GM21619 (cell line): ENCODE measurements around the gene PIK3R5.

ENCODE experiments used
- ATAC-seq: cut with Tn5 transposase; IDR thresholded peaks from one replicate; pipeline ENCODE4 v1.9.1; 2021; ENCODE audit not compliant: unreplicated experiment

The PIK3R5 gene

DNA sequence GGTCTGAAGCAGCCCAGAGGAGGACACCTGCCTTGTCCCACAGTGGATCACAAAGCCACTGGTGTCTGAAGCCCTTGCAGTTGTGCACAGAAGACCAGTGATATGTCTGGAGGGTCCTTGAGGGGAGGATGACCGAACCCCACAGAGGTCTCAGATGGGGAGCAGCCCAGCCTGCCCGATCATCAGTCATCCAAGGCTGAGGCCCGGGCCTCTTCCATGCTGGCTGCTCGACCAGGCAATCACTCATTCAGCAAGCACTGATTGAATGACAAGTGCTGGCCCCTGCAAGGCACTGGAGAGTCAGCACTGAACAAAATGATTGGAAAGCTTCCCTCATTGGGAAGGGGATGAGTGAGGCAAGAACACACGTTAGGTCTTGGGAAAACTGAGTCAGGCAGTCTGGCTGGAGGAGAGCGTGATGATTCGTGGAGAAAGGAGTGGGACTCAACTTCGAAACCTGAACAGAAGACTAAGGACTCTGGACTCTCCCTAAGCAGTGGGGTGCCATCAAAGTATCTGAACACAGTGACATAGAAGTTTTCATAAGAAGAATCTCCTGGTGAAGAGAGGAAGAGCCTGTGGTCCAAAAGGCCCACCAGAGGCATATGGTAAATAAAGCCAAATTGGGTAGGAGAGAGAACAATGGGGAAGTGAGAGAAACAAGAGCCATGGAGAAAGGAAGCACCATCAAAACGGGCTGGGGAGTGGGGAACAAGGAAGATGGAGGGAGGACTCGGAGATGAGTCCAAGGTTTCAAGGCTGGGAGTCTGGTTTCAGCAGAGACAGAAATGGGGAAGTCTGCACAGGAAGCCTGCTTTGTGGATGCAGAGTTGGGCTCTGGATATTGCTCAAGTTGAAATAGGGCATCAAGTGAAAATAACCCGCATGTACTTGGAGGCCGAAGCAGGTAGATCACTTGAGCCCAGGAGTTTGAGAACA is 10.2 kb downstream of the PIK3R5 start:
- no peak for ATAC-seq

DNA sequence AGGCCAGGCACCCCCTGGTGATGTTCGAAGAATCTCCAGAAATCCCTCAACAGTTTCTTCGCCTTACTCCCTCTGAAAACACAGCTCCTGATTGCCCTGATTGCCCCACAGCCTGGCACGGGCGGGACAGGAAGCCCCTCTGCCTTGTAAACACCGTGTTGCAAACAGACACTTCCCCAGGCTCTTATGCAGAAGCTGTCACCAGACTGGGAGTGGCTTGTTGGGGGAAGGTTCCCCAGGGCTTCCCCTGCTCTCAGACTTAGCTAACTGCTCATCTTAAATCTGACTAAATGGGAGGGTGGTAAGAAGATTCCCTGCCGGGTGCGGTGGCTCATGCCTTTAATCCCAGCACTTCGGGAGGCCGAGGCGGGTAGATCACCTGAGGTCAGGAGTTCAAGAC is 11.2 kb downstream of the PIK3R5 start:
- ATAC-seq, result no peak

DNA sequence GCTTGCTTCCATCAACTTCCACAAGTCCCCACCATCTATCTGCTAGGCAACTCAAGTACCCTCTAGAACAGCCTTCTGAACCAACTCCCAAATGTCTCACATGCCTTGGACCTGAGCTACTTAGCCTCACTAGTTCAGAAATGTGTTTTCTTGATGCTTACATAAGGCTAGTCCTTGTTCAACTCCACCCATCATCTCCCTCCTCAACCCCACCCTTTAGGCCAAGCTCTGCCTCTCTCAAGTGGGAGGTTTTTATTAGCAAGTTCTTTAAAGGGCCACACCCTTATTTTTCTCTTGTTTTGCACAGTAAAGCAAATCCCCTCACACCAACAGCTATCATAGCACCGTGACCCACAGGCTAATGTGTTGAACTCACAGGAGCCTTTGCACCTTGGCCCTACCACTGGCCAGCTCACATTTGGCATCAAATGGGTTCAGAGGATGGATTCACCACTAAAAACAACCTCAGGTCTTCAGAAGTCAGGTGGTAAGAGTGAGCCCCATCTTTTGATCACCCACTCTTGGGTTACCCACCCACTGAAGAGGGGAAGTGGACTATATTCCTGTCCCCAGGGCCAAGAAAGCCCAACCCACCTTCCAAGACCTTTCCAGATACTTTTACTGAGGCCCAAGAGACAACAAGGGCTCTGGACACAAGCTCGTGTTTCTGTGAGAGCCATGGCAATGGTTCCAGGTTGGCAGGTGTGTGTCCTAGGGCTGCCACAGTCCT is 12.2 kb downstream of the PIK3R5 start:
- no peak for ATAC-seq

DNA sequence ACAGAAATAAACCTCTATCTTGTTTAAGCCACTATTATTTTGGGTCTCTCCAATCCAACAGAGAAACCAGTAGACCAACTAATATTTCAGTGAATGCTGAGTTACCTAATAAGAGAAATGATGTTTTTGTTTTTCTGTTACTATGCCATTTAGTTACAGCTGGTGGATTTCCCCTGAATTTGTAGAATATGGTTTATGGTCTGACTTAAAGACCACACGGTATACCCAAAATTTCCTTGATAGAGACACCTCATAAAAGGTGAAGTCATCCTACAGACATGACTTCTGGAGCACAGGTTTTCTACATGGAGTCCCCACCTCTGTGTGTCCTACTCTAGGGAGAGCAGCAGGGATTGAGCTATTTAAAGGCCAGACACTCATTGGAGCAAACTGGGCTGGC is 13.3 kb downstream of the PIK3R5 start:
- ATAC-seq, result no peak

DNA sequence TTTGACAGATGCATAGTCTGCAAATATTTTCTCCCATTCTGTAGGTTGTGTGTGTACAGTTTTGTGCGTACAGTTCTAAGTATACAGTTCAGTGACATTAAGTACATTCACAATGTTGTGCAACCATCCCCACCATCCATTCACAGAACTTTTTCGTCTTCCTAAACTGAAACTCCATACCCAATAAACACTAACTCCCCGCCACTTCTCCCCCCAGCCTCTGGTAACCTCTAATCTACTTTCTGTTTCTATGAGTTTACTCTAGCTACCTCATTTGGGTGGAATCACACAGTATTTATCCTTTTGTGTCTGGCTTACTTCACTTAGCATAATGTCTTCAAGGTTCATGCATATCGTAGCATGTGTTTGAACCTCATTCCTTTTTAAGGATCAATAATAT is 14.3 kb downstream of the PIK3R5 start:
- ATAC-seq, result no peak

DNA sequence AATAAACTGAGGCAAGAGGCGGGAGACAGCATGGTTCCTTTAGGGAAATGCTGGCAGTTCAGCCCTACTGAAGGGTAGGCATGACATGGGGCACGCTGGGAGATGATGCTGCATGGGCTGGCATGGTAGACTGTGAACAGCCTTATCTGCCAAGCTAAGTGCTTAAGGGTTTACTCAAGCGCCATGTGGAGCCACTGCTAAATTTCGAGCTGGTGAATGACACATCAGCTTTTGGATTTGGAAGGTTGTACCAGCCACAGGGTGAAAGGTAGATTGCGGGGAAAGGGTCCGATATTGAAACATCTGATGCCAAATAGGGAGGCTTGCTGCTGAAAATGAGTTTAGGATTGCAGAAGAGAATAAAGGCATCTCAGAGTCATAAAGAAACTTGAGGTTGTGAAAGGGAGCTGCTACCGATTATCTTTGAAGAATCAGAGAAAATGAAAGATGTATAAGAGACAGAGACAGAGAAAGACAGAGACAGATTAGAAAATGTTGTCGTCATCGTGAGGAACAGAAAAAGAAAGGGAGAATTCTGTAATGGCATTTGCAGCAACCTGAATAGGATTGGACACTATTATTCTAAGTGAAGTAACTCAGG is 16.3 kb downstream of the PIK3R5 start:
- no peak for ATAC-seq

DNA sequence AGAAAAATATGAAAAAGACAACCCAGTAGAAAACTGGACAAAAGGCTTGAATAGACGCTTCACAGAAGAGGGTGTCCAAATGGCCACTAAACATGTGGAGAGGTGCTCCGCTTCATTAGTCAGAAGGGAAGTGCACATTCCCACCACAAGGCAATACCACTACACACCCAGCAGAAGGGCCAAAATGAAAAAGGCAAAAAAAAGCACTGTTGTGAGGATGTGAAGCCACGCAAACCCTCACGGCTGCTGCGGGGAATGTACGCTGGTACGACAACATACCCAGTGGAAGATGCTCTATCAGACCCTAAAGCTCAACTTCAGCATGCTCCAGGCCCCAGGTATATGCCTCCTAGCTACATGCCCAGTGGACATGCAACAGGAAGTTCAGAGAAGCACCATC is 17.0 kb downstream of the PIK3R5 start:
- ATAC-seq, result no peak

DNA sequence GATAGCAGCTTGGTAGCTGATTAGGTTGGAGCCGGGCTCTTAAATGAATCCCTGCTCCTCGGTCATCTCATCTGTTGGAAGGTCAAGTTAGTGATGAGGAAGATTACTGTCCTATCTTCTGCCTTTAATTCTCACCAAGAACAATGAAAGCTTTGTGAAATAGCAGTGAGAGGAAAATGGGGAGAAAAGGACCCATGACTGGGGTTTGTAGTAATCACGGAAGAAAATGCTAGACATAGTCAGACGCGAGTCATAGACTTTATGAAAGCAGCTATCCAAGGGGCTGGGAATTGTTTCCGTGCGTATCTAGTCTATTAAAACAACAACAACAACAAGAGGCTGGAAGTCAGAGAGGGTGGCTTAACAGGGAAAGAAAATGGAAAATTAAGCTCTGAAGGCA is 18.3 kb downstream of the PIK3R5 start:
- no peak for ATAC-seq

DNA sequence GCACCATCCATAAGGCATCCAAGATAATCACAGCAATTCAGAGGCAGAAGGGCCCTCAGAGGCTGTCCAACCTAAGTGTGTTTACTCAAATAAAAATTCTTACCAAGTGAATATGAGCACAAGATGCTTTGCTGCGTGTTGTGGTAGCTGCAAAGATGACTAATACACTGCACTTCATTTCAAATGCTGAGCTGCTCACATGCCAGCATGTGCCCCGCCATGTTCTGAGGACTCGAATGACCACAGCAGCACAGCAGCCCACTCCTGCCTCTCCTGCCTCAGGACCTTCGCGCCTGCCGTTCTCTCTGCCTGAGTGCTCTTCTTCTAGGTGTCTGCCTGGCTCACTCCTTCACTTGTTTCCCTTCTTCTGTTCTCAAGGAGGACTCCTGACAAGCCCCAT is 19.0 kb downstream of the PIK3R5 start:
- ATAC-seq, result no peak

DNA sequence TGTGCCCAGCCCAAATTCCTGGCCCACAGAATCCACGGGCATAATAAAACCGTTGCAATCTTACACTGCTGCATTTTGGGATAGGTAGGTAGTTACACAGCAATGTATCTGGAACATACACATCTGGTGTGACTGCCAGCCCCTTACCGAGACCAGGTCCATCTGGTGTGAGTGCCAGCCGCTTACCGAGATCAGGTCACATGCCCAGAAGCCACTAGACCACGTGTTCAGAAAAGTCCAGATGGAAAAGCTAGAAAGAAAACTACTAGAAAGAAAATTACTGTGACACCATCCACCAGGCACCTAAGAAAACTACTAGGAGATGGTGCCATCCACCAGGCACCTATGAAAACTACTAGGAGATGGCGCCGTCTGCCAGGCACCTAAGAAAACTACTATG is 19.4 kb downstream of the PIK3R5 start:
- no peak for ATAC-seq

DNA sequence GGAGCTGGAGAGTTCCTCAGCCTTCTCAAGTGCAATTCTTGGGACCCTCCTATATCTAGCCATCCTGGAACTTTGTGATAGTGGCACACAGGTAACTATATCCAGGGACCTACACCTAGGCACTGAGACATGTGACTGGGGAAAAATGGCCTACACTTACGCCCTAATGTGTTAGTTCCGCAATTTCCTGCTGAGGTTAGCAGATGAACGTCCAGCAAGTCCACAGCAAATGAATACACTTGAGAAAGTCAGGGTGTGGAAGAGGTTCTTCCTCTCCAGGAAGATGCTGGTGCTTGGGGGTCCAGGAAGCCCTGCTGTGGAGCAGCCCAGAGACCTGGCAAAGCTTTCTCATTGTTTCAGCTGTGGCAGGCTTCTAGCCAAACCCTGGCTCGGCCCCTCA is 20.8 kb downstream of the PIK3R5 start:
- no peak for ATAC-seq

DNA sequence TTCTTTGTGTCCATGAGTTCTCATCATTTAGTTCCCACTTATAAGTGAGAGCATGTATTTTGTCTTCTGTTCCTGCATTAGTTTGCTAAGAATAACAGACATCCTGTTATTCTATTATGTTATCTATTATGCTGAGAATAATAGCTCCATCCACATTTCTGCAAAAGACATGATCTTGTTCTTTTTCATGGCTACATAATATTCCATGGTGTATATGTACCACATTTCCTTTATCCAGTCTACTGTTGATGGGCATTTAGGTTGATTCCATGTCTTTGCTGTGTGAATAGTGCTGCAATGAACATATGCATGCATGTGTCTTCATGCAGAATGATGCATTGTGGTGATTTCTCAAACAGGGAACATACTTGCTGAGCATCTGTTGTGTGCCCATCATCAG is 21.4 kb downstream of the PIK3R5 start:
- no peak for ATAC-seq

DNA sequence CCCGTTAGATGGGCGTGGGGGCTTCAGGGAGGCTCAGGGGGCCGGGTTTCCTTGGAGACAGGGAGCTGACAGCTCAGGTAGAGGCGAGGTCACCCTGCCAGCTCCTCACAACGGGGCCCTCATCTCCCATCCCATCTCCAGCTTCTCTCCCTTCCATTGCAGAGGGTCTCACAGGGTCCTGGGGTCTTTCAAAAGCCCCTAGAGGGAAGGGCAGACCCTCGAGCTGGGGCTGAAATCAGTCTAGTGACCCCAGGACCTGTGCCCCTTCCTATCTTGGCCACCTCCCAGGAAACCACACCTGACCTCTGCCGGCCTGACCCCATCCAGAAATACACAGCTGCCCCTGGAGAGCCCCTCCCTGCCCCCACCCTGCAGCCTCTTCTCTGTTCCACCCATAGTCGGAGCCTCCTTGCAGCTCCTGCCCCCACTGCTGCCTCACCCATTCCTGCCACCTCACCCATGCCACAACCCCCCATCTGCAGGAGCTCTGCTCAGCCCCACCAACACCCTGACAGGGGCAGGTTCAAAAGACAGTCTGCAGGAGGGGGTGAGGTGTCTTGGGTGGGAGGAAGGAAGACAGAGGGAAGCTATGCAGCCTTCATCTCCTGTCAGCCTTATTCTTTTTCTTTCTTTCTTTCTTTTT is 23.4 kb downstream of the PIK3R5 start:
- no peak for ATAC-seq

DNA sequence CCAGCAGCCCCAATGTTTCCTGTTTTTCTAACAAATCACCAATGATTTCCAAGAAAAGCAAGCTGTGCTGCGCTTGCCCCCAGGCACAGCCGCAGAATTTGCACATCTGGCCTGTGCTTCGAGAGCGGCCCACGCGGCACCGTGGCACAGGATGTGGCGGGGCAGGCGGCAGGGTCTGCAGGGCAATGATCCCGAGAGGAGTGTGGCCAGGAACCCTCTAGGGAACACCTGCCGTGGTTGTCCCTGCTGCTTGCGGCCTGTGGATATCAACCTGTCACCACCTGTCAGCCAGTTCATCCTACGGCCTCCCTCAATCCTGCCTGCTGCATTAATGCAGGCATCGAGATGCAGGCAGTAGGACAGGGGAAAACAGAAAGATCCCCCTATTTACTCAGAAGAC is 24.0 kb downstream of the PIK3R5 start:
- ATAC-seq, result no peak

DNA sequence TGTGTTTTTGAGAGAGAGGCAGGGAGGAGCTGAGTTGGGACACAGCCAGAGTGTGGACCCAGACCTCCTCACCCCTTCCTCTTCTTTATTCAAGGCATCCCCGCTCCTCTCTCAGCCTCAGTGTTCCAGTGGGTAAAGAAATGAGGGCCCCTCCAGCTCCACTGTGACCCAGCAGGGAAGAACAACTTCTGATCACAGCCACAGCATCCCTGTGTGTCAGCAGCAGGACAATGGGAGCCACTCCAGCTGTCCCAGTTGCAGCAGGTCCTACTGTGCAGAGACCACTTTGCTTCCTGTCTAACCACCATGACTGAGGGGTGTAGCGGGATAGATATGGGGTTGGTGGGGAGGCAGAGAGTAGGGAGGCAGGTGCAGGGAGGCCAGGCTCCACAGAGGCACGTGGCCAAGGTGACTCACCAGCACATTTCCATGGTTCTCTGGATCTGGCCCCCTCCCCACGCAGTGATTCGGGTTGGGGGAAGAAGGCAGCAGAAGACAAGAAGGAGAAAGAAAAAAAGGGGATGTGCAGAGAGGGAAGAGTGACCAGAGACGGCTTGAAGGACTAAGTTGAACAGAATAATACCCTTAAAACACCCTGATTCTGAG is 24.5 kb downstream of the PIK3R5 start:
- ATAC-seq, result no peak

DNA sequence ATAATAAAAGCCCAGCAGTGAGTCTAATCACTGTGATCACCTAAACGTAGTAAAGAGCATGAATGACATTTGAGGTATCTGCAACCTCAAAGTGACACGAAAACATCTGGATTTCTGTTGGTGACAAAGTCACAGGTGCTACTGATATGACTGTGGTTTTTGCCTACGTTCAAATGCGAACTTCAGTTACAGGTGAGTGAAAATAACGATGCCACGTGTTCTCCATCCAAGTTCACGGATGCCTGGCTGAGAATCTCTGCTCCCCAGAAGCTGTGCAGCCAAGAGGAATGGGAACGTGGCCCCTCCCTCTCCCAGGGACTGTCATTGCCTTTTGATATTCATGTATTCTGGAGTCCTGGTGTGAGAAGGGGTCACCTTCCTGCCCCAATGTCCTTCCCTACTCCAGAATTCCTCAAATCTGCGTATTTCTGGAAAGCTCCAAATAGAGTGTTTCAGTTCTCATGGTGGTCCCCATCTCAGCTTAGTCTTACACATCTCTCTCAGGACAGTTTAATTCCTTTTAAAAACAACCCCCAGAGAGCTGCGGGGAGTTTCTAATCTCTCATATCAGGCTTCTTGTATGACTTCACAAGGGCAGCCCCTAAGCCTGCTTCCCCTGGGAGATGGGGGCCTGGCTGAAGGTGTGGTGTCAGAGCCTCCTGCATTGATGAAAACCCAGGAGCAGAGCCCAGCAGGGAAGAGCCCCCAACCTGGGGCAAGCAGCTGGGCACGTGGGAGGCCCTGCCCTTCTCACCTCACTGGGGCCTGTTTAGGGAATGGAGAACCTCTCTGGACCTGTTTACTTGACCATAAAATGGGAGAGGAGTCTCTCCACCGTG is 25.8 kb downstream of the PIK3R5 start:
- ATAC-seq, result peak; percentile 37

DNA sequence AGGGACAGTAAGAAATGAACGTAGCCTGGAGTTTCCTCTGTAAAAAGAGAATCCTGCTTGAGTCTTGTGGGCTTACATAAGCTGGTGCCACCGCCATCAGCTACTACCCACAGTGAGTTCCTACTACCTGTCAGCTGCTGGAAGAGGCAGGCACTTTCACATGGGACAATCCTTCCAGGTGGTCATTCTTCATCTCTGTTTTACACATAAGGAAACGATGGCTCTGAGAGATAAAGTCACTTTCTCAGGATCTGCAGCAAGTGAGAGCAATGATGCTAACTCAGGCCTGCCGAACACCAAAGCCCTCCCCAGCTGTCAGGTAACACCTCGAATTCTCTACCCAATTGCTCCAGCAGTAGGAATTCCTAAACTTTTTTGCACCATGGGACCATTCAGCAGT is 26.6 kb downstream of the PIK3R5 start:
- ATAC-seq, result no peak

DNA sequence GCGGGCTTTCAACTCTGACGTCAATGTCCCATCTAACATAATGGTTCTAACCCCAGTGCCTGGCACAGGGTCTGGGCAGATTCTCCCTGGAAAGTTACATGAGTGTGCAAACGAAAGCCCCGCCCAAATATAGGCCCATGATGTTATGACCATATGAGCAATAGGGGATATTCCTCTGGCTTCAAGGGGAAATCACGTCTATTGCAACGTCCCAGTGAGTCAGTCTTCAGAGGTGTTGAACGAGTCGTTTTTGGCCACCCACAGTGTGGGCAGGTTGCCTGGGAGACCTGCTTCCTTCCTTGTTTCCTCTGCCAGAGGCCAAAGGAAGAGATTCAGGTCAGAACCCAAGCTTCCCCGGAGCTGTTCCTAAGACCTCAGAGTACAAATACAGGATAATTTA is 30.3 kb downstream of the PIK3R5 start:
- ATAC-seq, result no peak

DNA sequence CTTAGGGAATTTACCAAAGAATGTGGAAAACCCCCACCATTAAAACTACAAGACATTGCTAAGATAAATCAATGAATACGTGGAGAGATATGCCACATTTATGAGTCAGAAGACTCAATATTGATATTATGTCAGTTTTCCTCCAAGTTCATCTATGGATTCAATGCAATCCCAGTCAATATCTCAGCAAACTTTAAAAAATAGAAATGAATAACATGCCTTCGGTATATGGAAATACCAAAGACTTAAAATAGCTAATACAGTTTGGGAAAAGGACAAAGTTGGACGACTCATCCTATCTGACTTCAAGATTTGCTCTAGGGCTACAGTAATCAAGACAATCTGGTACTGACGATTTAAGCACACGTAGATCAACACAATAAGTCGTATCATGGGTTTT is 31.2 kb downstream of the PIK3R5 start:
- no peak for ATAC-seq

DNA sequence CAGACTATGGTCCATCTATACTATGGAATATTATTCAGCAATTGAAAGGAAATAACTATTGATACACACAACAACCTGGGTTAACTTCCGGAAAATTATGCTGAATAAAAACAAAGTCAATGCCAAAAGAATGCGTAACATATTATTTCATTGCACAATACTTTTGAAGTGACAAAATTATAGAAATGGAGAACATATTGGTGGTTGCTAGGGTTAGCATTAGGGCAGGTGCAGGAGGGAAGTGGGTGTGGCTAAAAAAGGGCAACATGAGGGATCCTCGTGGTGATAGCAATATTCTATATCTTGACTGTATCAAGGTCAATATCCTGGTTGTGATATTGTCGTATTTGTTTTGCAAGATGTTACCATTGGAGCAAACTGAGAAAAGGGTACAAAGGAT is 34.9 kb downstream of the PIK3R5 start:
- no peak for ATAC-seq
